GM23338 (cell line): ENCODE results near the gene ATR. TPM values are rescaled to one million over a fixed set of nuclear protein-coding genes. Genes with fewer than 3 reads are reported as not detected.

Experiments used
- ATAC-seq: fragments of 200-7000 bp; cut with Tn5 transposase; 3 replicates; pipeline ENCODE4 v1.9.1; 2020
- DNase-seq: peaks from one replicate; pipeline ENCODE4 v3.0.0-alpha.2; 2015; ENCODE audit warnings: low spot score
- H2AFZ ChIP-seq: fragments of 200-600 bp; sonication (generic); 2 replicates; pipeline ENCODE4 v1.8.0; 2016; ENCODE audit warnings: antibody characterized with exemption, mild to moderate bottlenecking, moderate library complexity
- H3F3A ChIP-seq: fragments of 200-600 bp; sonication (generic); replicated peaks from 2 replicates; pipeline ENCODE4 v1.8.0; 2017; ENCODE audit warnings: antibody characterized with exemption, mixed run types, low read depth
- H3K27ac ChIP-seq: fragments of 200-600 bp; sonication (generic); 2 replicates; pipeline ENCODE4 v1.6.1; 2016; ENCODE audit warnings: low read depth
- H3K27me3 ChIP-seq: fragments of 200-600 bp; sonication (generic); 2 replicates; pipeline ENCODE4 v1.8.0; 2016; ENCODE audit warnings: mild to moderate bottlenecking, mixed run types, moderate library complexity; ENCODE audit not compliant: insufficient read depth
- H3K36me3 ChIP-seq: fragments of 200-600 bp; sonication (generic); 2 replicates; pipeline ENCODE4 v1.8.0; 2016; ENCODE audit warnings: mild to moderate bottlenecking; ENCODE audit not compliant: insufficient read depth
- H3K4me1 ChIP-seq: fragments of 200-600 bp; sonication (generic); 2 replicates; pipeline ENCODE4 v1.8.0; 2016; ENCODE audit warnings: mild to moderate bottlenecking, moderate library complexity; ENCODE audit not compliant: insufficient read depth
- H3K4me2 ChIP-seq: fragments of 200-600 bp; sonication (generic); 2 replicates; pipeline ENCODE4 v1.7.1; 2017; ENCODE audit warnings: mixed run types
- H3K4me3 ChIP-seq: fragments of 200-600 bp; sonication (generic); 2 replicates; pipeline ENCODE4 v1.6.1; 2016; ENCODE audit warnings: mixed run types
- H3K79me2 ChIP-seq: fragments of 200-600 bp; sonication (generic); replicated peaks from 2 replicates; pipeline ENCODE4 v1.8.0; 2017; ENCODE audit warnings: mild to moderate bottlenecking; ENCODE audit not compliant: insufficient read depth
- H3K9me2 ChIP-seq: fragments of 200-600 bp; sonication (generic); 2 replicates; pipeline ENCODE4 v1.8.0; 2017; ENCODE audit not compliant: insufficient read depth
- H4K20me1 ChIP-seq: fragments of 200-600 bp; sonication (generic); replicated peaks from 2 replicates; pipeline ENCODE4 v1.8.0; 2017; ENCODE audit warnings: mild to moderate bottlenecking; ENCODE audit not compliant: insufficient read depth
- H3K27ac Mint-ChIP-seq: 2 replicates; pipeline ENCODE4 v1.8.0; 2020; ENCODE audit warnings: inconsistent platforms, mild to moderate bottlenecking, moderate library complexity, mixed read lengths
- H3K27me3 Mint-ChIP-seq: 3 replicates; pipeline ENCODE4 v1.8.0; 2022; ENCODE audit warnings: low read depth, mild to moderate bottlenecking, moderate library complexity, mixed read lengths, inconsistent platforms; ENCODE audit not compliant: insufficient read depth, poor library complexity
- H3K36me3 Mint-ChIP-seq: 3 replicates; pipeline ENCODE4 v1.8.0; 2021; ENCODE audit warnings: low read depth, mild to moderate bottlenecking, inconsistent platforms, moderate library complexity, mixed read lengths
- H3K4me1 Mint-ChIP-seq: 3 replicates; pipeline ENCODE4 v1.8.0; 2020; ENCODE audit warnings: mild to moderate bottlenecking, inconsistent platforms, mixed read lengths
- H3K4me3 Mint-ChIP-seq: 3 replicates; pipeline ENCODE4 v1.8.0; 2021; ENCODE audit warnings: moderate library complexity, mild to moderate bottlenecking, inconsistent platforms, mixed read lengths
- H3K9me3 Mint-ChIP-seq: 3 replicates; pipeline ENCODE4 v1.8.0; 2020; ENCODE audit warnings: moderate library complexity, mild to moderate bottlenecking, inconsistent platforms, mixed read lengths
- CREB1 ChIP-seq: fragments of 250-450 bp; sonication (Bioruptor Pico); IDR thresholded peaks from 2 replicates; pipeline ENCODE4 v1.5.0; 2020; ENCODE audit warnings: low read depth, mild to moderate bottlenecking, moderate library complexity
- CTCF ChIP-seq, 2 experiments: fragments of 200-600 bp in 1 of 2; sonication (generic) in 1 of 2; conservative IDR thresholded peaks; 2 replicates each; pipeline versions ENCODE4 v1.5.1 to v1.6.1; 2016 to 2017; ENCODE audit warnings: antibody characterized with exemption in 2 of 2, low read depth in 2 of 2, mild to moderate bottlenecking in 2 of 2, moderate library complexity in 1 of 2
- EZH2 ChIP-seq: fragments of 200-600 bp; sonication (generic); IDR thresholded peaks from one replicate; pipeline ENCODE4 v1.8.0; 2017; ENCODE audit warnings: antibody characterized with exemption, mild to moderate bottlenecking, low read depth; ENCODE audit not compliant: unreplicated experiment
- EZH2phosphoT487 ChIP-seq: fragments of 200-600 bp; sonication (generic); IDR thresholded peaks from one replicate; pipeline ENCODE4 v1.8.1; 2018; ENCODE audit warnings: antibody characterized with exemption; ENCODE audit not compliant: unreplicated experiment
- JUNB ChIP-seq: IDR thresholded peaks from one replicate; pipeline ENCODE4 v1.6.1; 2016; ENCODE audit warnings: antibody characterized with exemption; ENCODE audit not compliant: unreplicated experiment
- NANOG ChIP-seq: IDR thresholded peaks from 2 replicates; pipeline ENCODE4 v1.6.1; 2016; ENCODE audit warnings: antibody characterized with exemption, borderline replicate concordance
- POLR2AphosphoS5 ChIP-seq: IDR thresholded peaks from 2 replicates; pipeline ENCODE4 v1.6.1; 2016; ENCODE audit warnings: antibody characterized with exemption, low read depth
- REST ChIP-seq: IDR thresholded peaks from one replicate; pipeline ENCODE4 v1.6.1; 2018; ENCODE audit warnings: antibody characterized with exemption; ENCODE audit not compliant: unreplicated experiment
- STAT1 ChIP-seq: IDR thresholded peaks from one replicate; pipeline ENCODE4 v1.6.1; 2016; ENCODE audit warnings: antibody characterized with exemption; ENCODE audit not compliant: unreplicated experiment
- ZNF114 ChIP-seq: fragments of 250-450 bp; sonication (Bioruptor Pico); IDR thresholded peaks from 2 replicates; pipeline ENCODE4 v1.5.0; 2020; ENCODE audit warnings: mild to moderate bottlenecking, moderate library complexity
- ZNF331 ChIP-seq: fragments of 250-450 bp; sonication (Bioruptor Pico); IDR thresholded peaks from 2 replicates; pipeline ENCODE4 v1.5.0; 2020; ENCODE audit warnings: low read depth, mild to moderate bottlenecking, moderate library complexity
- ZNF462 ChIP-seq: fragments of 250-450 bp; sonication (Bioruptor Pico); IDR thresholded peaks from 2 replicates; pipeline ENCODE4 v1.5.0; 2020; ENCODE audit warnings: mild to moderate bottlenecking, moderate library complexity
- polyA plus RNA-seq: library from polyadenylated mRNA; unstranded; fragments of >200 nt; fragmentation: Nextera tagmentation; extraction: Ambion mirVana; gene quantifications from 2 replicates; pipeline ENCODE4 v1.2.1, GENCODE V29; 2016
- total RNA-seq: library from RNA; depleted of rRNA; stranded (reverse); fragments of >200 nt; shearing (Covaris generic); gene quantifications from 2 replicates; pipeline ENCODE4 v1.2.3, GENCODE V29; 2014
- TF ChIP-seq, protein P1 (sequence below): IDR thresholded peaks from 2 replicates; pipeline ENCODE4 v1.6.1; 2016; ENCODE audit warnings: antibody characterized with exemption

The ATR gene
- total and polyA plus RNA-seq, 2 experiments from 2014 or later: 29.7 to 39.1 TPM

DNA sequence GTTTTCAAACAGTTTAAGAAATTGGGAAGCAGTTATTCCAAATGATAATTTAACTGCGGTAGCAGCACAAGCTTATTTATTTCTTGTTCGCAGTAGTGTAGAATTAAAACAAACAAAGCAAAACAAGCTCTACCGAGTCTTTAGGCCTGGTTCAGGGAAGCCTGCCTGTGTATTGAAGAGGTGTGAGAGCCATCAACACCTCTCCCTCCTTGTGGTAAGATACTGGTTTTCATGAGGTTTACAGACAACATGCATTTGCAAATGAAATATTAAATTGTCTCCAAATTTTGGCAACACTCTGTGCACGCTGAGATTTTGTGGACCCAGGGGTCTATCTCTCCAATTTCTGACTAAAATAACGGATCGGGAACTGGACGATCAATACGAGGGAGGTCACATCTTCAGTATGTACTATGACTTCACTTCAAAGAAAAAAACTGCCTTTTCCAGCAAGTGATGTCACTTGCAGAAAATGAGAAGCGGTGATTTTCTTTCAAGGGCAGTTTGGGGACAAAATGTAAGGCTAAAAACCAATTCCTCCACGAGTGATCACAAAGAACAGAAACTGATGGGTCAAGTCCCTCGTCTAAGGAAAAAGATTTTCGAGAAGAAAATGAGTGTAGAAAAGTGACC, 721 bp downstream of the ATR start:
- peaks cover 3% of the 10 kb centered on the region for H3K27me3 Mint-ChIP-seq
- no peaks in the 10 kb centered on the region for H3K9me3 Mint-ChIP-seq
- peaks cover 51% of the 10 kb centered on the region for H3K79me2 ChIP-seq
- peaks cover 5% of the 10 kb centered on the region; the same call in 2 of the 3 replicates for H3K36me3 Mint-ChIP-seq
- peak overlapping the region; percentile 98 for H3K27ac Mint-ChIP-seq
- H3F3A ChIP-seq: no peaks in the 10 kb centered on the region; the same call in 1 of the 2 replicates
- TF ChIP-seq JUNB (no peak), POLR2AphosphoS5 (no peak), CTCF (conservative IDR thresholded peaks at IDR 0.05; ENCODE audit: low read depth in 2 of 2) (no peak), ZNF462 (no peak), EZH2 (no peak), ZNF114 (no peak), NANOG (no peak), CREB1 (CRISPR knock-in tag) (no peak), REST (no peak), ZNF331 (CRISPR knock-in tag) (no peak), STAT1 (no peak), EZH2phosphoT487 (no peak)
- TF ChIP-seq, protein P1, sequence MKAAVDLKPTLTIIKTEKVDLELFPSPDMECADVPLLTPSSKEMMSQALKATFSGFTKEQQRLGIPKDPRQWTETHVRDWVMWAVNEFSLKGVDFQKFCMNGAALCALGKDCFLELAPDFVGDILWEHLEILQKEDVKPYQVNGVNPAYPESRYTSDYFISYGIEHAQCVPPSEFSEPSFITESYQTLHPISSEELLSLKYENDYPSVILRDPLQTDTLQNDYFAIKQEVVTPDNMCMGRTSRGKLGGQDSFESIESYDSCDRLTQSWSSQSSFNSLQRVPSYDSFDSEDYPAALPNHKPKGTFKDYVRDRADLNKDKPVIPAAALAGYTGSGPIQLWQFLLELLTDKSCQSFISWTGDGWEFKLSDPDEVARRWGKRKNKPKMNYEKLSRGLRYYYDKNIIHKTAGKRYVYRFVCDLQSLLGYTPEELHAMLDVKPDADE: no peak
- H2AFZ ChIP-seq: peak overlapping the region; percentile 79
- no peaks in the 10 kb centered on the region for H3K27me3 ChIP-seq
- no peaks in the 10 kb centered on the region for H4K20me1 ChIP-seq
- H3K4me3 Mint-ChIP-seq: peak overlapping the region; percentile 99
- peak; percentile 18 for DNase-seq
- H3K27ac ChIP-seq: peak overlapping the region; percentile 95
- ATAC-seq: no peak
- peaks cover 3% of the 10 kb centered on the region; the same call in 1 of the 2 replicates for H3K36me3 ChIP-seq
- peak overlapping the region; percentile 87 for H3K4me3 ChIP-seq
- peaks cover 36% of the 10 kb centered on the region for H3K4me1 Mint-ChIP-seq
- H3K4me2 ChIP-seq: peak overlapping the region; percentile 85
- no peaks in the 10 kb centered on the region for H3K9me2 ChIP-seq
- peaks cover 11% of the 10 kb centered on the region for H3K4me1 ChIP-seq
